Gastroesophageal sphincter (tissue), 4 donors: Measurements from ENCODE around the gene DPF3. TPM values are rescaled to one million over a fixed set of nuclear protein-coding genes. Genes with fewer than 3 reads are reported as not detected.

Experiments used
- ATAC-seq: fragments of 150-250 bp; one replicate; pipeline ENCODE4 v1.9.1; 2016; ENCODE audit warnings: mild to moderate bottlenecking, moderate library complexity
- H3K27ac ChIP-seq, 4 donors: fragments of 200-600 bp; sonication (generic) in 3 of 4; 1 replicate in 3 of 4; 2 replicates in 1 of 4; pipeline ENCODE4 v1.5.1; 2016 to 2019
- H3K27me3 ChIP-seq: fragments of 200-600 bp; sonication (generic); one replicate; pipeline ENCODE4 v1.5.1; 2019
- H3K36me3 ChIP-seq, 2 donors: fragments of 200-600 bp; sonication (generic); one replicate each; pipeline ENCODE4 v1.5.1; 2019; ENCODE audit warnings: control low read depth in 1 of 2
- H3K4me1 ChIP-seq, 3 donors: fragments of 200-600 bp; sonication (generic); 1 replicate in 2 of 3; 2 replicates in 1 of 3; pipeline ENCODE4 v1.5.1; 2016 to 2019; ENCODE audit warnings: control low read depth in 2 of 3
- H3K4me3 ChIP-seq, 2 donors: fragments of 200-600 bp; sonication (generic); one replicate each; pipeline ENCODE4 v1.5.1; 2019; ENCODE audit warnings: mild to moderate bottlenecking in 1 of 2, moderate library complexity in 1 of 2
- H3K9me3 ChIP-seq, 3 donors: fragments of 200-600 bp; sonication (generic); one replicate each; pipeline ENCODE4 v1.5.1; 2017 to 2019; ENCODE audit warnings: control low read depth in 2 of 3
- EP300 ChIP-seq: sonication (generic); formaldehyde crosslinking; IDR thresholded peaks from one replicate; pipeline ENCODE4 v1.6.1; 2017; ENCODE audit warnings: antibody characterized with exemption, mild to moderate bottlenecking
- POLR2A ChIP-seq, 2 donors: fragments of 450-650 bp; IDR thresholded peaks; one replicate each; pipeline ENCODE4 v1.6.1; 2017; ENCODE audit warnings: antibody characterized with exemption in 2 of 2, mild to moderate bottlenecking in 2 of 2, moderate library complexity in 1 of 2
- POLR2AphosphoS5 ChIP-seq: sonication (generic); formaldehyde crosslinking; IDR thresholded peaks from one replicate; pipeline ENCODE4 v1.6.1; 2017; ENCODE audit warnings: antibody characterized with exemption
- WGBS, 2 donors: methylation state at CpG; one replicate each; pipeline ENCODE4 v1.1.5; 2018; ENCODE audit warnings: low coverage in 1 of 2; 5-methylcytosine and 5-hydroxymethylcytosine counted together
- total RNA-seq, 4 donors: library from RNA; depleted of rRNA; stranded (reverse); fragments of >200 nt; gene quantifications; one replicate each; pipeline ENCODE4 v1.1.0, GENCODE V29; 2016
- TF ChIP-seq, protein P1 (sequence below), 4 experiments: fragments of 200-600 bp in 2 of 4; fragments of 450-650 bp in 2 of 4; sonication (generic) in 1 of 4; IDR thresholded peaks; one replicate each; pipeline ENCODE4 v1.5.1; 2017 to 2019; ENCODE audit warnings: antibody characterized with exemption in 4 of 4, mild to moderate bottlenecking in 2 of 4, moderate library complexity in 2 of 4

The DPF3 gene
- total RNA-seq, 4 donors from 2014 or later: 0.13 to 4.4 (median 2.1) TPM

GRCh38 chr14:72839753-72840607 is 53.9 kb downstream of the DPF3 start:
- no peak overlapping the region for H3K27ac ChIP-seq
- no peak for ATAC-seq
- H3K4me1 ChIP-seq: no peaks in the 10 kb centered on the region
- H3K27me3 ChIP-seq: no peaks in the 10 kb centered on the region
- 87 to 89% methylated on average over 11 to 12 of the region's 12 CpGs for WGBS, 2 donors
- H3K9me3 ChIP-seq: no peaks in the 10 kb centered on the region
- no peaks in the 10 kb centered on the region for H3K36me3 ChIP-seq
- TF ChIP-seq, protein P1, sequence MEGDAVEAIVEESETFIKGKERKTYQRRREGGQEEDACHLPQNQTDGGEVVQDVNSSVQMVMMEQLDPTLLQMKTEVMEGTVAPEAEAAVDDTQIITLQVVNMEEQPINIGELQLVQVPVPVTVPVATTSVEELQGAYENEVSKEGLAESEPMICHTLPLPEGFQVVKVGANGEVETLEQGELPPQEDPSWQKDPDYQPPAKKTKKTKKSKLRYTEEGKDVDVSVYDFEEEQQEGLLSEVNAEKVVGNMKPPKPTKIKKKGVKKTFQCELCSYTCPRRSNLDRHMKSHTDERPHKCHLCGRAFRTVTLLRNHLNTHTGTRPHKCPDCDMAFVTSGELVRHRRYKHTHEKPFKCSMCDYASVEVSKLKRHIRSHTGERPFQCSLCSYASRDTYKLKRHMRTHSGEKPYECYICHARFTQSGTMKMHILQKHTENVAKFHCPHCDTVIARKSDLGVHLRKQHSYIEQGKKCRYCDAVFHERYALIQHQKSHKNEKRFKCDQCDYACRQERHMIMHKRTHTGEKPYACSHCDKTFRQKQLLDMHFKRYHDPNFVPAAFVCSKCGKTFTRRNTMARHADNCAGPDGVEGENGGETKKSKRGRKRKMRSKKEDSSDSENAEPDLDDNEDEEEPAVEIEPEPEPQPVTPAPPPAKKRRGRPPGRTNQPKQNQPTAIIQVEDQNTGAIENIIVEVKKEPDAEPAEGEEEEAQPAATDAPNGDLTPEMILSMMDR (IDR thresholded peaks at IDR 0.05): no peak
- TF ChIP-seq EP300 (no peak), POLR2AphosphoS5 (no peak), POLR2A (IDR thresholded peaks at IDR 0.05) (no peak)
- no peak overlapping the region for H3K4me3 ChIP-seq

- ATAC-seq: no peak
- H3K4me1 ChIP-seq: no peaks in the 10 kb centered on the region
- H3K9me3 ChIP-seq: no peaks in the 10 kb centered on the region
- no peaks in the 10 kb centered on the region for H3K36me3 ChIP-seq
- H3K4me3 ChIP-seq: no peak overlapping the region
- no peak for TF ChIP-seq POLR2A (IDR thresholded peaks at IDR 0.05)
- TF ChIP-seq, protein P1 (IDR thresholded peaks at IDR 0.05): no peak
- TF ChIP-seq POLR2AphosphoS5: no peak
- no peak for TF ChIP-seq EP300
- H3K27ac ChIP-seq: no peak overlapping the region
- no peaks in the 10 kb centered on the region for H3K27me3 ChIP-seq
- WGBS, 2 donors: 77 to 95% methylated on average over 7 of the region's 12 CpGs
Measured at GRCh38 chr14:72839351-72839750, 54.5 kb downstream of the DPF3 start.

GRCh38 chr14:72836085-72836484 is 57.8 kb downstream of the DPF3 start:
- Histone ChIP-seq H3K27me3 (no peaks in the 10 kb centered on the region), H3K4me3 (no peak overlapping the region), H3K36me3 (no peaks in the 10 kb centered on the region), H3K9me3 (no peaks in the 10 kb centered on the region), H3K4me1 (peaks cover 0 to 9% (median 0%) of the 10 kb centered on the region in 3 donors), H3K27ac (no peak overlapping the region)
- TF ChIP-seq, protein P1 (IDR thresholded peaks at IDR 0.05): no peak
- TF ChIP-seq POLR2AphosphoS5: no peak
- TF ChIP-seq POLR2A (IDR thresholded peaks at IDR 0.05): no peak
- no peak for TF ChIP-seq EP300
- WGBS, 2 donors: 74 to 95% methylated on average over 2 to 3 of the region's 4 CpGs
- ATAC-seq: no peak

DNA sequence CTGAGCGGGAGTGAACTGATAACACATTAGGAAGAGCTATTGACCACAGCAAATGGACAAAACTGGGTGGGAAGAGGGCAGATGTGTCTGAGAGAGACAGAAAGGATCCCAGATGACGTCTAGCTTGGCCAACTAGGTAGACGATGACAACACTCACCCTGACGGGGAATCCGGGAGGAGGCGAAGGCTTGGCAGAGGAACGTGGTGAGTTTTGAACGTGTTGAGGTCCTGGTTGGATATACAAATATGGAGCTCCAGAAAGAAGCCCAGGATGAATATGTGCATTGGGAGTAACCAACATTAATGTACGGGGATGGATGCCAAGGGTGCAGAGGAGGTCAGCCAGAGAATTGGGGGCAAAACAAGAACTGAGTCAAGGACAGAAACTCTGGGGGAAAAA is 60.7 kb downstream of the DPF3 start:
- Histone ChIP-seq H3K4me3 (no peak overlapping the region), H3K4me1 (peaks cover 0 to 18% (median 0%) of the 10 kb centered on the region in 3 donors), H3K9me3 (no peaks in the 10 kb centered on the region), H3K27me3 (no peaks in the 10 kb centered on the region), H3K27ac (no peak overlapping the region), H3K36me3 (no peaks in the 10 kb centered on the region)
- TF ChIP-seq EP300: no peak
- no peak for TF ChIP-seq POLR2AphosphoS5
- TF ChIP-seq, protein P1 (IDR thresholded peaks at IDR 0.05): no peak
- no peak for TF ChIP-seq POLR2A (IDR thresholded peaks at IDR 0.05)
- no peak for ATAC-seq
- 71 to 94% methylated on average over 5 to 9 of the region's 9 CpGs for WGBS, 2 donors
